NCI-H2107 treated with DMSO at 0.1 percent for 48 hours (cell line): Measurements from ENCODE around the gene R3HDM4.

Source experiments
- DNase-seq: peaks from one replicate; lab custom pipeline; 2025; ENCODE audit not compliant: unreplicated experiment; lab: John Stamatoyannopoulos, UW

R3HDM4 gene

GRCh38 chr19:932648-933552 is 19.9 kb upstream of the R3HDM4 start:
- DNase-seq, result no peak

GRCh38 chr19:931860-932647 is 19.0 kb upstream of the R3HDM4 start:
- DNase-seq, result no peak

GRCh38 chr19:929891-930258 is 16.9 kb upstream of the R3HDM4 start:
- no peak for DNase-seq

GRCh38 chr19:929203-929890 is 16.3 kb upstream of the R3HDM4 start:
- no peak for DNase-seq

- DNase-seq, result no peak
These were observed 15.6 kb upstream of the R3HDM4 start for GRCh38 chr19:928471-929202.

GRCh38 chr19:927780-928401 is 14.9 kb upstream of the R3HDM4 start:
- no peak for DNase-seq

- no peak for DNase-seq
These were observed 14.3 kb upstream of the R3HDM4 start for GRCh38 chr19:927351-927779.

- DNase-seq, result no peak
These were observed 13.8 kb upstream of the R3HDM4 start for GRCh38 chr19:926589-927350.

- no peak for DNase-seq
These were observed 13.2 kb upstream of the R3HDM4 start for GRCh38 chr19:926323-926588.

- DNase-seq, result no peak
These were observed 12.7 kb upstream of the R3HDM4 start, which contains the start of gene ARID3A for GRCh38 chr19:925526-926322. Gene ARID3A, plus strand, starts transcription at chr19:926035. Its CDS starts 3,494 bp downstream, at chr19:929529.

GRCh38 chr19:925087-925525 is 12.1 kb upstream of the R3HDM4 start:
- DNase-seq, result no peak

- DNase-seq, result no peak
These were observed 11.6 kb upstream of the R3HDM4 start for GRCh38 chr19:924553-925086.

GRCh38 chr19:920051-920864 is 7.2 kb upstream of the R3HDM4 start:
- peak; percentile 60 for DNase-seq

GRCh38 chr19:919199-920050 is 6.4 kb upstream of the R3HDM4 start:
- no peak for DNase-seq

GRCh38 chr19:918481-919198 is 5.6 kb upstream of the R3HDM4 start:
- DNase-seq, result no peak

- no peak for DNase-seq
These were observed 5.1 kb upstream of the R3HDM4 start for GRCh38 chr19:918152-918437.
